NCI-H2029 (cell line): ENCODE data around the gene MTSS2.

Experiments
- DNase-seq: peaks from one replicate; lab custom pipeline; 2025; lab: John Stamatoyannopoulos, UW

Gene MTSS2

DNA sequence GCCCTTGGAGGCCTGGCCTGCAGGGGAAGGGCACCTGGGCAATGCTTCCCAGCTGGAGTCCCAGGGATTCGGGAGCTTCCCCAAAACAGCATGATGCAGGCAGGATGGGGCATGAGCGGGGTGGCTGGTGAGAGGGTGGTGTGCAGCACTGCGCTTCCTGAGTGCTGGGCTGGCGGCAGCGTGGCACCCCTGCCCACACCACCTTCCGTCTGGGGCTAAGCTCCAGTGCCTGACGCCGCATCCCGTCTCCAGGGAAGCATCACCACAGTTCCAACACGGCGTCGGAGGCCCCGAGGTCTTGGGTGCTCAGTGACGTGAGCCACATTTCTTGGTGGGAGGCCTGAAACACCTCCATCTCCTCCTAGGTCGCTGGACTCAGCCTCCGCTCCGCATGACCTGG is 13.8 kb upstream of the MTSS2 start:
- no peak for DNase-seq

GRCh38 chr16:70698901-70699300 is 13.0 kb upstream of the MTSS2 start:
- DNase-seq: no peak

- no peak for DNase-seq
Measured at GRCh38 chr16:70697594-70698170, 11.8 kb upstream of the MTSS2 start.

- no peak for DNase-seq
Measured at GRCh38 chr16:70696952-70697593, 11.2 kb upstream of the MTSS2 start.

- DNase-seq: no peak
Measured at GRCh38 chr16:70696355-70696754, 10.5 kb upstream of the MTSS2 start.

- peak; percentile 40 for DNase-seq
Measured at GRCh38 chr16:70695331-70696070, 9.6 kb upstream of the MTSS2 start.

DNA sequence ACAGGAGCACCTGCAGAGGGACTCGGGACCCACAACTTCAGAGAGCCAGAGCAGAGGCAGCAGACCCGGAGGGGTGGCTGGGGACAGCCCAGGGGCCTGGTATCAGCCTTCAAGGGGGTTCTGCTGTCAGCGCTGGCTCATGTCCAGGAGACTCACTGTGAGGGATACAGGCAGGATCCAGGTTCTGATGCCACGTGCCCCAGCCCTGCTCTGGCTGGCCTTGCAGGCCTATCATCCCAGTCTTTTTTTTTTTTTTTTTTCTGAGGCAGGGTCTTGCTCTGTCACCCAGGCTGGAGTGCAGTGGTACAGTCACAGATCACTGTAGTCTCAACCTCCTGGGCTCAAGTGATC is 9.0 kb upstream of the MTSS2 start:
- DNase-seq: no peak

DNA sequence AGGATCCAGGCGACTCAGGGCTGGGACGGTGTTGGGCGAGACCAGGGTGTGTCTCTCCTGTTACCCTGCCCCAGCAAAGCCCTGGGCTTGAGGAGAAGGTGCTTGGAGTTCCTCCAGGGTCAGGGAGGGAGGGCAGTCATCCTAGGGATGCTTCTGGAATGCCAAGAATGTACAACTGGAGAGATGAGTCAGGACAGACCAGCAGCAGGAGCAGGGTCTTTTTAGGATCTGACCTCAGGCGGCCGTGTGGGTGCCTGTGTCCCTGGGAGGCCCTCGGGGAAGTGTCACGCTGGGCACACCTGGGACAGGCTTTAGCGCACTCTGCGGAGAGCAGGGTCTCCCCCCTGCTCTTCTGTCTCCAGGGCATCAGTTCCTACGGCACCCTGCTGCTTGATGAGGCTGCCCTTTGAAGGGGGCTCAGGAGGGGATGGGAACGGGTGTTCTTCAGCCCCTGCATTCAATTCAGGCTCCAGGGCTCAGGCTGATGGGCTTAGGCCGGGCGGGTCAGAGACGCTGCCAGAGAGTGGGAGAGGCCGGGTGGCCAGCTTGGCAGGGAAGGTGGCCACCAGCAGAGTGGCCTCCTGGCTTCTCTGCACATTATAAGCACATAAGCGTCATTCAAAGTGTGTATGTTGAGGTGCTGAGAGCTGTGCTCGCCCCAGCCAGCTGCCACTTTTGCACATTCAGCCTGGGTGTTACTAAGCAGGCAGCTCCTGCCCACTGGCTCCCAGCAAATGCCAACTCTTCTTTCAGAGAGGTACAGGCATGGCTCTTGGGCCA is 8.4 kb upstream of the MTSS2 start:
- DNase-seq: no peak

DNA sequence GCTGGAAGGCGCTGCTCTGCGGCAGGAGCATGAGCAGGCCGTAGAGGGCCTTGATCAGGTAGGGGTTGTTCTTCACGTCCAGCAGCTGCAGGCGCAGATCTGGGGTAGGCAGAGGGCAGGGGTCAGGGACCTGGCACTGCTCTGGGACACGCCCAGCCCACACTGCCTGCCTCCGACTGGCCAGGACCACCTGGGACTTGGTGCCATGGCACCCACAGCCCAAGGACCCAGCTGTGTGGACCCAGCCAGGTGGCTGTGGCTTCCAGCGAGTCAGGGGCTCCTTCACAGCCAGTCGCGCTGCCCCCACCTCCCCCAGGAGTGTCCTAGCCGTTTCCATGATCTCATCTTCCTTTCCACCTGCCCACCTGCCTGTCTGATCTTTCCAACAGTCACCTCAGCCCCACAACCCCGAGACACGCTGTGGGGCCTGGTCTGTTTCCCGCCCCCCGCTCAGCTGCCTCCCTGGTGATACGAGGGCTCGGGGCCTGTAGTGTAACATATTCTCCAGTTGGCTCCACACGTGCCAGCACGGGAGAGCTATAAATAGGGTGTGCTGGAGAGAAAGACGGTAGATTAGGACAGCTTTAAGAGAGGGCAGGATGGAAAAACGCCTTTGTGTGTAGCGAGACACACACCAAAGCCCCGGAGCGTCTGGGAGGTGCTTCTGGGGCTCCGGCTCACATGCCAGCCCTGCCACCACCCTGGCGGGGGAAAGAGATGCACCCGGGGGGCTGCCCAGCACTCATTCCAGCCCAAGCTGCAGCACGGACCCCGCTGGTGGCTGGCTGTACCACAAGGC is 7.2 kb upstream of the MTSS2 start:
- DNase-seq: no peak

GRCh38 chr16:70692130-70692872 is 6.4 kb upstream of the MTSS2 start:
- no peak for DNase-seq

GRCh38 chr16:70691223-70692129 is 5.6 kb upstream of the MTSS2 start:
- DNase-seq: no peak

- DNase-seq: no peak
Measured at GRCh38 chr16:70689970-70690891, 4.4 kb upstream of the MTSS2 start.

DNA sequence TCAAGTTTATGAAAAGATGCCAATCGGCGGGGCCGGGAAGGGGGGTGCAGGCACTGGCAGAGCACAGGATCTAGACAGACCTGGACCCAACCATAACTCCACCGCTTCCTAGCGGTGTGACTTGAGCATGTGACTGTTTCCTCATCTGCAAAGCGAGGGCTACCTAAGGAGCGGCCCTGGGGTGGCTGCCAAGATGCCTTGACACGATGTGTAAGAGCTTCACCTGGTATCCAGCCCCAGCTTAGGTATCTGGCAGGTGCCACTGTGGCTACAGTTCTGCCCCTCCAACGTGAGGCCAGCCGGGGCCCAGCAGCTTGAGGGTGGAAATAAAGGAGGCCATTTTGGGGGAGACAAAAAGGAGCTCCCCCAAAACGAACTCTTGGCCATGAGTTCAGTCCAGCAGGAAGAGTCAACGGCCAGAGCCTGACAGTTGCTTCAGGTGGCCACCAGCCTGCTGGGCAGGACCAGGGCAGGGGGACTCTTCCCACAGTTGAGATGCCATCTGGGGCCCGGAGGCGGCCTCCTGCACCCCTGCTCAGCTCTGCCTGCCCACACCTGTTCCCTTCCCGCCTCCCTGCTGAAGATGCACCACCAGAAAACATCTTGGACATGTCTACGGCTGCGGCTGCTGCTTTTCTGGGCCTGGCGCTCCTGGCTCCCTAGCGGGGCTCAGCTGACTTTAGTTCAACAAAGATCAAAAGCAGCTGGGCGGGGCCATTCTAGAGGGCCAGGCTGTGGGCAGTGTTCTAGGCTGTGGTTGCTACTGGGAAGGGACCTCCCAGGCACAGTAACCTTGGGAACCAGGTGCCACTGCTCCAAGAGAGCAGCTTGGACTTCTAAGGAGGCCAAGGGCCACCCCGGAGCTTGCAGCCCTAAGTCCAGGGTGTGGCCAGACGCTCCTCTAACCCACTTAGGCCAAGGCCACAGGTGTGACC is 3.4 kb upstream of the MTSS2 start:
- DNase-seq: peak; percentile 17

DNA sequence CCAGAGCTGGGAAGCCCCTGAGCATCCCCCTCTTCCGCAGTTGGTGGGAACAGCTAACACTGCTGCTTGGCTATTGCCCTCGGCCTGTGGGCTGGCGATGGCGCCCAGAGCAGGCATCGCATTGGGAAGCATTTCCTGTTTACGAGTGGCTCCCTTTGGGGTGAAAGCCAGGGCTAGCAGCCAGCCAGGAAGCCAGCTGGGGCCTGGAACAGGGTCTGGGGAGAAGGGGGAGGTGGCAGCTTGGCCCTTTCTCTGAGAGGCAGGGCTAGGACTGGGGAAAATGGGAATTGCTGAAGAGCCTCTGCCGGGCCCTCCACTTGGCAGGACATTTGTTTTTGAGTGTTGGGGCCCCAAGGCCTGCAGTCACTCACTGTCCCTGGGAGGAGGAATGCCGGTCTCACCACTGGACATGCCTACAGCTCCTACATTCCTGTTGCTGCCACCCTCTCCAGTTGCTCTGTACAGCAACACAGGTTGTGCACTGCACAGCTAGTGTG is 2.4 kb upstream of the MTSS2 start:
- no peak for DNase-seq

DNA sequence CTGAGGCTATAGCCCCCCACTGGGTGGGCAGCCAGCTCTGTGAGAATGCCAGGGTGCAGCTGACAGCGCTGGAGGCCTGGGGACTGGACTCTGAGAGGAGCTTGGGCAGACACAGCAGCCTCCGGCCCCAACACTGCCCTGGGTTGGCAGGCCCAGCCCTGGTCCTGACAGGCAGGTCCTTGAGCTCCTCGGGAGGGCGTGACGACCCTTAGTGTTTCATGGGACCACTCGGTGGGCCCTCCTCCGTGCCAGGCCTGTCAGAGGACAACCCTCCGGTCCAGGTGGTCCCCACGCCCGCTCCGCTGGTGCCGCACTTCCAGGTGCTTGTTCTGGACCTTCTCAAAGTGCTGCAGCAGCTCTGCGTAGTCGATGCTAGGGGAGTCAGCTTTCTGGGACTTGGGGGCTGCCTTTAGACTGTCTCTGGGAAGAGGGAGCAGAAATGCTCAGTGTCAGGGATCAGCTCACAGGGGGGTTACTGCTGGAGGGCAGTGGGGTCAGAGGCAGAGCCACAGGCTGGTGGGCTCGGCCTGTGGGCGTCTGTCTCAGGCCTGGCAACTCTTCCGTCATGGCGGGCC is 1.9 kb upstream of the MTSS2 start:
- no peak for DNase-seq

- no peak for DNase-seq
Measured at GRCh38 chr16:70687102-70687511, 1.3 kb upstream of the MTSS2 start.

DNA sequence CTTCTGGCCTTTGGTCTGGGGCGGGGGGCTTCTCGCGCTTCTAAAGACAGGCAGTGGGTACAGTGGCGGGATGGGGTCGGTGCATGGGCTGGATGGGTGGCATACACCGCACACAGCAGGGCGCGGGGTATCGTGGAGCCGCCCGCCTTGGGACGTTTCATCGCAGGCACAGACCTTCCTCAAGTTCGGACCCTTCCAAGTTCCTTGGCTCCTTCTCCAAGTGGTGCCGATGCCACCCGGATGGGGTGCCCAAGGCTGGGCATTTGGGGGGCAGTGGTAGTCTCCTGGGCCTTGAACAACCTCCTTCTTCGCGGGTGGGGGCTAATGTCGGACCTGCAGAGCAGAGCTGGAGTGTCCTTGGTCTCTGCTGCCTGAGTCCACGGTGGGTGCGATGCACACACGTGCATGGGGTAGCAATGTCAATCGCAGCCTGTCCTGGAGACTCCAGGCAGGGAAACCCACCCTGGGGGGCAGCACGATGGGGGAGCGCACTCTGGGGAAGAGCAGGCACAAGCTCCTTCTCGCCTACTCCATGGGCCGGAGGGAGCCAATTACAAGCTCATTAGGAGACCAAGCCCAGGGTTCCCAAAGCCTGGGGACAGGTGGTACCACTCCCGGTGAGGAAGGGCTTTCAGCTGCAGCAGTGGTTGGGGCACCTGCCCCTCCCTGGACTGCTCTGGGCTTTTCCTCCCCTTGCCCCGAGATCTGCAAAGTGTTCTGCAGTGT is 686 bp upstream of the MTSS2 start:
- no peak for DNase-seq
